Ishikawa (cell line): ENCODE results near the gene TIMP1.
A peak's percentile ranks its signal among the peaks of the same experiment; 100 is the strongest.

Source experiments
- CEBPB ChIP-seq: IDR thresholded peaks from 2 replicates; pipeline ENCODE4 v1.6.1; 2012
- EGR1 ChIP-seq: IDR thresholded peaks from 2 replicates; pipeline ENCODE4 v1.6.1; 2012
- RAD21 ChIP-seq: IDR thresholded peaks from 2 replicates; pipeline ENCODE4 v1.6.1; 2012; ENCODE audit warnings: low read depth
- TAF1 ChIP-seq: IDR thresholded peaks from 2 replicates; pipeline ENCODE4 v1.6.1; 2012; ENCODE audit warnings: low read depth, mild to moderate bottlenecking
- TEAD4 ChIP-seq: IDR thresholded peaks from 2 replicates; pipeline ENCODE4 v1.6.1; 2012
- TF ChIP-seq, protein P1 (sequence below): IDR thresholded peaks from 2 replicates; pipeline ENCODE4 v1.6.1; 2012
- TF ChIP-seq, protein P2 (sequence below): IDR thresholded peaks from 2 replicates; pipeline ENCODE4 v1.6.1; 2012; ENCODE audit warnings: low read depth, mild to moderate bottlenecking

DNA sequence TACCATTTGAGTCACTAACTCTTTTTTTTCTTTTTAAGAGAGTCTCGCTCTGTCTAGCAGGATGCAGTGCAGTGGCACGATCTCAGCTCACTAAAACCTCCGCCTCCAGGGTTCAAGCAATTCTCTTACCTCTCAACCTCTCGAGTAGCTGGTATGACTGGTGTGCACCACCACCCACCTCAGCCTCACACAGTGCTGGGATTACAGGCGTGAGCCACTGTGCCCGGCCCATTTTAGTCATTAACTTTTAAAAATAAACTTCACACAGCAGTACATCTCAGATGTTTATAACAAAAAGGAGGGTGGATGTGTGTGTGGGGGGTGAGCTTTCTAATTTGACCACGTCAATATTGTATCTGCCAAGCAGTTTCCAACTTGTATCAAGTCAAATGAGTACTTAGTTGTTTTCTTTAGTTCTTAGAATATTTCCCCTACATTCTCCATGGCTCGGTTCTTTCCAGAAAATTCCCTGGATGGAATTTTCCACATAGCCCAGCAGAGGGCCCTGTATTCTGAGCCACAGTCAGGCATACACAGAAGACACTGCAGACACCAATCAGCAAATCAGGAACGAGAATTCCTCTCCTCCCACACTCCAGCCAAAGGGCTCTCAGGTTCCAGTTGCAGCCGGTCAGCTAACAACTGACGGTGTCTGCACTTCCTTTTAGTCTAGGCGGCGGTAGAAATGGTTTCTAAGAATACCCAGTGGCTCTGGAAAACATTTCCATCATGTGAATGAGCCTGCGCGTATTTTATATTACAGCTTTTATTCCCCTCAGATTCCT lies 41.3 kb upstream of the TIMP1 start:
- TF ChIP-seq, protein P1, sequence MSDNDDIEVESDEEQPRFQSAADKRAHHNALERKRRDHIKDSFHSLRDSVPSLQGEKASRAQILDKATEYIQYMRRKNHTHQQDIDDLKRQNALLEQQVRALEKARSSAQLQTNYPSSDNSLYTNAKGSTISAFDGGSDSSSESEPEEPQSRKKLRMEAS: no peak
- TF ChIP-seq RAD21 (peak; percentile 57), TAF1 (peak; percentile 41; the same call in 1 of the 2 replicates), EGR1 (0 out of 2 replicates have a peak, but pooled peaks have one; percentile 25), TEAD4 (0 out of 2 replicates have a peak, but pooled peaks have one; percentile 10), CEBPB (no peak)
- TF ChIP-seq, protein P2, sequence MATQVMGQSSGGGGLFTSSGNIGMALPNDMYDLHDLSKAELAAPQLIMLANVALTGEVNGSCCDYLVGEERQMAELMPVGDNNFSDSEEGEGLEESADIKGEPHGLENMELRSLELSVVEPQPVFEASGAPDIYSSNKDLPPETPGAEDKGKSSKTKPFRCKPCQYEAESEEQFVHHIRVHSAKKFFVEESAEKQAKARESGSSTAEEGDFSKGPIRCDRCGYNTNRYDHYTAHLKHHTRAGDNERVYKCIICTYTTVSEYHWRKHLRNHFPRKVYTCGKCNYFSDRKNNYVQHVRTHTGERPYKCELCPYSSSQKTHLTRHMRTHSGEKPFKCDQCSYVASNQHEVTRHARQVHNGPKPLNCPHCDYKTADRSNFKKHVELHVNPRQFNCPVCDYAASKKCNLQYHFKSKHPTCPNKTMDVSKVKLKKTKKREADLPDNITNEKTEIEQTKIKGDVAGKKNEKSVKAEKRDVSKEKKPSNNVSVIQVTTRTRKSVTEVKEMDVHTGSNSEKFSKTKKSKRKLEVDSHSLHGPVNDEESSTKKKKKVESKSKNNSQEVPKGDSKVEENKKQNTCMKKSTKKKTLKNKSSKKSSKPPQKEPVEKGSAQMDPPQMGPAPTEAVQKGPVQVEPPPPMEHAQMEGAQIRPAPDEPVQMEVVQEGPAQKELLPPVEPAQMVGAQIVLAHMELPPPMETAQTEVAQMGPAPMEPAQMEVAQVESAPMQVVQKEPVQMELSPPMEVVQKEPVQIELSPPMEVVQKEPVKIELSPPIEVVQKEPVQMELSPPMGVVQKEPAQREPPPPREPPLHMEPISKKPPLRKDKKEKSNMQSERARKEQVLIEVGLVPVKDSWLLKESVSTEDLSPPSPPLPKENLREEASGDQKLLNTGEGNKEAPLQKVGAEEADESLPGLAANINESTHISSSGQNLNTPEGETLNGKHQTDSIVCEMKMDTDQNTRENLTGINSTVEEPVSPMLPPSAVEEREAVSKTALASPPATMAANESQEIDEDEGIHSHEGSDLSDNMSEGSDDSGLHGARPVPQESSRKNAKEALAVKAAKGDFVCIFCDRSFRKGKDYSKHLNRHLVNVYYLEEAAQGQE: no peak
